HG02943 (cell line): Measurements from ENCODE around the gene CCDC9.
"Not testable (repeated sequence)": the region's sequence is repeated elsewhere in the genome, so short reads cannot be mapped to it uniquely, and the experiment has no call there.

Experiments
- ATAC-seq: cut with Tn5 transposase; IDR thresholded peaks from one replicate; pipeline ENCODE4 v1.9.1; 2021; ENCODE audit warnings: mild to moderate bottlenecking, low read depth, moderate library complexity; ENCODE audit not compliant: unreplicated experiment

CCDC9 gene

DNA sequence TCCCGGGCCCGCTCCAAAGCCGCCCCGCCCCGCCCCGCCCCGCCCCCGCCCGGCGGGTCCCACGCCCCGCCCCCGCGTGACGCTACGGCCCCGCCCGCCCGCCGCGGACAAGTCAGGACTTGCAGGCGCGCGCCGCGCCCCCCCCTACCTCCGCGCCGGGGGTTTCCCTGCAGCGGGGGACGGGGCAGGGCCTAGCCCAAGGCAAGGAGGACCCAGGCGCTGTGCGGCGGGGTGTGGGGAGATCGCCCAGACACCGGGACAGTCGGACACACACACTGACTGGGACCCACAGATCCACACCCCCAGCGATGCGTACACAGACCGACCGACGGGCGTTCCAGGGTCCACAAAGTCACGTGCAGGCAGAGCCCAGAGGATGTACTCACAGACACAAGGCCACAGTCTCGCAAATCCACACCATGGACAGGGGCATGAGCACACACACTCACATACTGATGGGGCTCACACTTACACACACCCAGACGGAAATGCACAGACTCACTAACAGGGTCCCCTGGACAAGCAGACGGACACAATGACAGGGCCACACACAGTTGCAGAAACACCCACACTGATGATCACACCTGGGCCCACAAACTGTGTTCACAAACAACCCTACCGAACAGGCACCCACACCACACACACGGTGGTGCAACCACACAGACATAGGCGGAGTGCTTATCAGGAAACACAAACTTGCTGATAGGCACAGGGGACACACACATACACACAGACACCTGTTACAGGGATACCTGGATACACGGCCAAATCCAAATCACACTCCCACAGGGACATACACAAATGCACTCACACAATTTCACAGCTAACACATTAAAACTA lies 24.9 kb upstream of the CCDC9 start:
- peak; percentile 25 for ATAC-seq

DNA sequence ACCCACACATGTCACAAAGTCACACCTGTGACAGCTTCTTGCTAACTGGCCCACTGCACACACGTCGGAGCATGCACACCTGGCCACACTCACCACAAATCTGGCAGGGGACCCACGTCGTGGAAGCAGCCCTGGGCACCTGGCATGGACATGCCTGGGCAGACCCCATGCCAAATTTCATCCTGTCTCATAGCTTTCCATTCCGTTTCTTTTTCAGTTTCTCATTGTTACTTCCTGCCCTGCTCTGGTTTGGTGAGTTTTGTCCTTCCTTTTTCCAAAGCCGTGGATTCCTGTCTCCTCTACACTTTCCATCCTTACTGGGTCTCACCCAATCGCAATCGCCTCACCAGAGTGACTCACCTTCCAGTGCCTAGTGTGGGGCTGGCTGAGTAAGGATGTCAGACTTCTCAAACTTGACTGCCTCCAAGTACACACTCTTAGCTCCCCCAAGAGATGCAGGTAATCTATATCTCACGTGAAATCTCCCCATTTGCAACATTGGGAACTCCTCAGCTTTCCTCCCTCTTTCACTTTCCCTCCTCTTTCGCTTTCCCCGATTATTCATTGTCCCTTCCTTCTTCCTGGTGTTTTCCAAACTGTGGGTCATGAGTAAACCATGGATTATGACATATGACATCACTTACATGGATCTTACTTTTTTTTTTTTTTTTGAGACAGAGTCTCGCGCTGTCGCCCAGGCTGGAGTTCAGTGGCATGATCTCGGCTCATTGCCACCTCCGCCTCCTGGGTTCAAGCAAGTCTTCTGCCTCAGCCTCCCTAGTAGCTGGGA lies 23.7 kb upstream of the CCDC9 start:
- no peak for ATAC-seq

DNA sequence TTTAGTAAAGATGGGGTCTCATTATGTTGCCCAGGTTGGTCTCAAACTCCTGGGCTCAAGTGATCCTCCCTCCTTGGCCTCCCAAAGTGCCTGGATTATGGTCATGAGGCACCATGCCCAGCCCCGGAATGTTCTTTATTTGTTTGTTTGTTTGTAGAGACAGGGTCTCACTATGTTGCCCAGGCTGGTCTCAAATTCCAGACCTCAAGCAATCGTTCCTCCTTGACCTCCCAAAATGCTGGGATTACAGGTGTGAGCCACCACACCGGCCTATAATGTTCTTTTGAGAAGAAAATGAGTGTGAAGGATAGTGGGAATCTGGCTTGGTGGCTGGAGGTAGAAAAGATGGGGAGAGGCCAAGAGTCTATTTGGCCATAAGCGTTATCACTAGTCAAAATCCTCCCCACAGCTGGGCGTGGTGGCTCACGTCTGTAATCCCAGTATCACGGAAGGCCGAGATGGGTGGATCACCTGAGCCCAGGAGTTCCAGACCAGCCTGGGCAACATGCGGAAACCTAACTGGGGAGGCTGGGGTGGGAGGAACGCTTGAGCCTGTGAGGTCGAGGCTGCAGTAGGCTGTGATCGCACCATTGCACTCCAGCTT lies 20.2 kb upstream of the CCDC9 start:
- no peak for ATAC-seq

DNA sequence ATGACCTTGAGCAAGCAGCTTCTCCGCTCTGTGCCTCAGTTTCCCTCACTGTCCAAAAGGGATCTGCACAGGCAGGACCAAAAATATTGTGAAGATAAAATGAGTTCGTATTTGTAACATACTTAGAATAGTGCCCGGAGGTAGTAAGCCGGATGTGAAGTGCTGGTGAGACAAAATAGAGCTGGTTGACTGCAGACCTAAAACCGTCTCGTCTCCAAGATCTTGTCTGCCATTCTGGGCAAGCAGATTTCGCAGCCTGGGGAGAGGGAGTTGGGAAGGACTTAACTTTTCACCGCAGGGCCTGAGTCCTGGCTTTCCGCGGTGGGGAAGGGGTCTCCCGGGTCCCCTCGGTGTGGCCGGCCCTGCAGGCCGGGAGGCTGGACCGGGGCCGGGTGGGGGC lies 17.2 kb upstream of the CCDC9 start:
- no peak for ATAC-seq

DNA sequence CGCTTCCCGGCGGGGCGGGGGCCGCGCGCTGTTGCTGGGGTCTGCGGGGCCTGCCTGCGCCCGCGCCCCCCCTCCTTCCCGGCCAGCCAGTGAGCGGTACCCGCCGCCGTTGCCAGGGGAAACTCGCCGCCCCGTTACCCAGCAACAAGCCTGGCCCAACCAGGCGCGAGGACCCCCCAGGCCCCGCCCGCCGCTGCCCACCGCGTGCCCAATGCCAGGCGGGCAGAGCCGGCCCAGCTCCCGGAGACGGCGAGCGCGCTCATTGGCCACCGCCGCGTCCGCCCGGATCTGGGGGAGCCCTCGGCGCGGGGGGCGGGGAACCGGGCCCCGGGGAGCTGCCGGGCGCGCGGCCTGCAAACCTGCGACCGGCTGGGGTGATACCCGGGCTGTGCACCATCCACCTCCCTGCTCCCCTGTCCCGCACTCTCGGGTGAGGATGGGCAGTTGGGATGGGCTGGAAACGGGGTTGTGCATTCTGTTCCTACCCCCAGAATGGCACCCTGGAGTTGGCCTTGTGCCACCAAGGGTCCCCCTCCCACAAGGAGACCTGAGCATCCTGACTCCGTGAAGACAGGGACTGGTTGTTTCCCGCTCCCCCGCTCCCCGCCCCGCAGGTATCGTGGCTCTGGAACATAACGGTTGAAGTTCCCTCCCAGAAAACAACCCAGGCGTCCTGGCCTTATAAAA lies 16.6 kb upstream of the CCDC9 start:
- no peak for ATAC-seq

DNA sequence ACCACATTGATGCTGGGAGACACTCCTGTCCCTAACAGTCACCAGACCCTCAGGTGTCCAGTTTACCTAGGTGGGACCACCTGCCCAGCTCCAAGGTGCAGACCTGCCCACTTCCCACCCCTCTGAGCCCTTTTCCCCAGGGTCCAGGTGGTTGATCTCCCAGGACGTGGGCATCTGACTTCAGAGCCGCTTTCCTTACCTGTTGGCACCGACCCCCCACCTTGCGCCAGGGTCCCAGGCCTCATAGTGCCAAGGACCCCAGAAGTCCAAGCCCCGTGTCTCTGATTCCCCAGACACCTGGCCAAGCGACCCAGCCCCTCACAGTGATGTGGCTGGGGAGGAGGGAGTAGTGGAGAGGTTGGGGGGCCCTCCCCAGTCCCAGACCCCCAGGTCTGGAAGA lies 15.8 kb upstream of the CCDC9 start:
- no peak for ATAC-seq

DNA sequence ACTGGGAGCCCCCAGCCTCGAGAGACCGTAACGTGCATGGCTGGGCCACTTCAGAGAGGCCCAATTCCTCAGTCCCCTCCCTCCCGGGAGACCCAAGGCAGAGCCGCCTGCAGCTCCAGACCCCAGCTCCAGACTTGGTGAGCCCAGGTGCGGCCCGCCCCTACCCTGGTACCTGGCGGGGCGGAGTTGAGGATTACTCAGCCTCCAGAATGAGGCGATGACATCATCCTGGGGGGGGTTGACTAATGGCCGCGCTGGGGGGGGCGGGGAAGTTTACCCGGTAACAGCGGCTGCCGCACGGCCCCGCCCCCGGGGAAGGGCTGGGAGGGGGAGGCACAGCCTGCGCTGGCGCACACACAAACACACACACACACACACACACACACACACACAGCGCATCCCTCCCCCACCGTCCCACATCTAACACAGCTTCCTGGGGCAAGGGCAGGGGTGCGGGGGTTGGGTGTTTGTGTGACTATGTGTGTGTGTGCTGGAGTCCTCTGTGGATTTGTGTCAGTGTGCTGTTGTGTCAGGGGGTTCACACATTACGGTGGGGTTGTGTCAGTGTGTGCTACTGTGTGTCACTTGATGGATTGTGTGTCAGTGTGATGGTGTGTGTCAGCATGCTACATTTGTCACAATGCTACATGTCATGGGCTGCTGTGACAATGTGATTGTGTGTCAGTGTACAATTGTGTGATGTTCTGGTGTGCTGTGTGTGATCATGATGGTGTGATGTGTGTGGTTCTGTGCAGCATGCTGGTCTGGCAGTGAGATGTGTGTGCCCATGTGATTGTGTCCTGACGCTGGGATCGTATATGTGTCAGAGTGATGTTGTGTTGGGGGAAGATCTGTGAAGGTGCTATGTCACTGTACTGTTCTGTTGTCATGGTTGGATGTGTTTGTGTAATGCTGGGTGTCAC lies 15.1 kb upstream of the CCDC9 start:
- ATAC-seq: no peak

DNA sequence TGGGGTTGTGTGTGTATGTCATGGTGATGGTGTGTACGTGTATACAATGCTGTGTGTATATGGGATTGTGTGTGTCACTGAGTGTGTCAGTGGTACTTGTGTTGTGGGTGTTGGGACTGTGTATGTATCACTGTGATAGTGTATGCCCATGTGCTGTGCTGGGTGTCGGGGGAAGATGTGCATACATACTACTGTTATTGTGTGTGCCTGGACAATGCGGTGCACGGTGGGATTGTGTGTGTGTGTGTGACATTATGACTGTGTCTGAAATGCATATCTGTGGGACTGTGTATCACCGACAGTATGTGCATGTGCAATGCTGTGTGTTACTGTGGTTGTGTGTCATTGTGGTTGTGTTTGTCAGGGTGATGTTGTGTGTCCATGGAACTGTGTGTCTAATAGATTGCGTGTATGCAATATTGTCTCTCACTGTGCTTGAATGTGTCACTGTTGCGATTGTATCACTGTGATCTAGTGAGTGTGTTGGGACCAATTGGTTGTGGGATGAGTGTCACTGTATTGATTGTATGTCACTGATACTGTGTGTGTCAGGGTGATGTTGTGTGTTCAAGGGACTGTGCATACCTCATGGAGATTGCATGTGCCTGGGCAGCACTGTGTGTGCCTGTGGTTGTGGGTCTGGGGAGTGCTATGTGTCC lies 14.3 kb upstream of the CCDC9 start:
- no peak for ATAC-seq

DNA sequence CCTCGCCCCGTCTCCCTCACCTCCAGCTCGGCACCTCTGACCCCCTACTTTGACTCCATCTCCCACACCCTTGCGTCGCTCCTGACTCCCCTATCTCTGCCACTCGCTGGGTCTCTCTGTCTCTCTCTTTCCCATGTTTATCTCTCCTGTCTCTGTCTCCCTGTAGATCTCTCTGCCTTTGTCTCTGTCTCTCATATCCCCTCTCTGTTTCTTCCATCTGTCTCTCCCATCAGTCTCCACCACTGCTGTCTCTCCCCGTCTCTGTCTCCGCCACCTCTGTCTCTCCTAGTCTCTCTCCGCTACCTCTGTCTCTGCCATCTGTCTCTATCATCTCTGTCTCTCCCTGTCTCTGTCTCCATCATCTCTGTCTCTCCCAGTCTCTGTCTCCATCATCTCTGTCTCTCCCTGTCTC lies 13.0 kb upstream of the CCDC9 start:
- ATAC-seq: no peak

DNA sequence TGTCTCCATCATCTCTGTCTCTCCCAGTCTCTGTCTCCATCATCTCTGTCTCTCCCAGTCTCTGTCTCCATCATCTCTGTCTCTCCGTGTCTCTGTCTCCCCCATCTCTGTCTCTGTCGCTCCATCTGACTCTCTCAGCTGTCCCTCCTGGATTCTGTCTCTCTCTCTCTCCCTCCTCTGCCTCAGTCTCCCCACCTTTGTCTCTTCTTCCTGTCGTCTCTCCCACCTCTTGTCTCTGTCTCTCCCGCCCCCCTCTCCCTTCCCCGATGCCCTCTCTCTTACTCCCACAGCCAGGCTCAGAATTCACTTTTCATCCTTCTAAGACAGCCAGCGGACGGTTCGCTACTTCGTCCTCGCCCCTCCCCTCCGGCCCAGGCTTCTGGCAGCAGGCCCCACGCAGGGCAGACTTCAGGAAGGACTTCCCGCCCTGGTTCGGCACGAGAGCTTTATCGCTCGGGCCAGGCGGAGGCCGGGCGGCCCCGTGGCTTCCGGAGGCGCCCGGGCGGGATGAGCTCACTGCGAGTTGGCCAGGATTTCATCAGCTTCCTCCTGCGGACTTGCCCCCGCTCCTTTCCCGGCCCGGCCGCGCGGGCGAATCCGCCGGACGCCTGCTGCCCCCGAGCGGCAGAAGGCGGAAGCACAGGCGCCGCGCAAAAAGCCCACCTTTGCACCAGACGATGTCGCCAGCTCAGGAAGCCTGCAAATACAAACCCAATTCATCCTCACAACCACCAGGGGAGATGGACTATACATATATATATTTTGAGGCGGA lies 12.4 kb upstream of the CCDC9 start:
- ATAC-seq: no peak

DNA sequence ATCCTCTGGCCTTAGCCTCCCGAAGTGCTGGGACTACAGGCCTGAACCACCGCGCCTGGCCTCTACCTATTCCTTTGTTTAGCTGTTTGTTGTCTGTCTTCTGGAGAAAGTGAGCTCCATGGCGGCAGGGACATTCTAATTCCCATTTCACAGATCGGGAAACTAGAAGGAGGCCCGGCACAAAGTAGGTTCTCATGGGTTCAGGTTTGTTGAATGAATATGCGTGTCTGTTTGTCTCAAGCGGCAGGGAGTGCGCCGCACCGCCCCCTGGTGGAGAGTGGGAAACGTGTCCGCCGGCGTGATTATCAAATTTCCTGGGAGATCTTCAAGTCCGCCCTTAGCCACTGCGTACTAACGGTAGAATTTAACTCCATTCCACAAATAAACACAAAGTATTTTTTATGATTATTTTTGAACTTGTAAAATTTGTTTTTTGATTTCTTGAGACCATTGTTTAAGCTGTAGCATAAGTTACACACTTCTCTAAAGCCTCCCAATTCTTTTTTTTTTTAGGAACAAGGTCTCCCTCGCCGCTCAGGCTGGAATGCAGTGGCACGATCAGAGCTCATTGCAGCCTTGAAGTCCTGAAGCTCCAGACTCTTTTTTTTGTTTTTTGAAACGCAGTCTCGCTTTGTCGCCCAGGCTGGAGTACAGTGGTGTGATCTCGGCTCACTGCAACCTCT lies 8.9 kb upstream of the CCDC9 start:
- ATAC-seq: no peak

DNA sequence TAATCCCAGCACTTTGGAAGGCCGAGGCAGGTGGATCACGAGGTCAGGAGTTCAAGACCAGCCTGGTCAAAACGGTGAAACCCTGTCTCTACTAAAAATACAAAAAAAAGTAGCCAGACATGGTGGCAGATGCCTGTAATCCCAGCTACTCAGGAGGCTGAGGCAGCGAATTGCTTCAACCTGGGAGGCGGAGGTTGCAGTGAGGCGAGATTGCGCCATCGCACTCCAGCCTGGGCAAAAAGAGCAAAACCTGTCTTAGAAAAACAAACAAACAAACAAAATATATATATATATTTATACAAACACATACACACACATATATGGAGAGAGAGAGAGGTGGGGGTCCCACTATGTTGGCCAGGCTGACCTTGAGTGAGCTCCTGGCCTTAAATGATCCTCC lies 3.3 kb upstream of the CCDC9 start:
- ATAC-seq: not testable (repeated sequence)

DNA sequence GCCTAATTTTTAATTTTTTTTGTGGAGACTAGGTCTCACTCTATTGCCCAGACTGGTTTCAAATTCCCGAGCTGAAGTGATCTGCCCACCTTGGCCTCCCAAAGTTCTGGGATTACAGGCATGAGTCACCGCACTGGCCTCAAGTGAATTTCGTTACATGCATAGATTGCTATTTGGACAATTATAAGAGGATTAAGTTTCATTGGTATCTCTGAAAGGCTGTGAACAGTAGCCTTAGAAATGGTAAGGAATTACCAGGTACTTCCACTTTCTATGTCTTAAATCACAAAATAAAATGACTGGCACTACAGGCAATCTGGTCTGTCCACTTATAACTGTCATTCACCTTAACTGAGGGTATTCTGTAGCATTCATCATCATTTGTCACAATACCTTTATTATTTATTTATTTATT lies 2.9 kb upstream of the CCDC9 start:
- no peak for ATAC-seq

DNA sequence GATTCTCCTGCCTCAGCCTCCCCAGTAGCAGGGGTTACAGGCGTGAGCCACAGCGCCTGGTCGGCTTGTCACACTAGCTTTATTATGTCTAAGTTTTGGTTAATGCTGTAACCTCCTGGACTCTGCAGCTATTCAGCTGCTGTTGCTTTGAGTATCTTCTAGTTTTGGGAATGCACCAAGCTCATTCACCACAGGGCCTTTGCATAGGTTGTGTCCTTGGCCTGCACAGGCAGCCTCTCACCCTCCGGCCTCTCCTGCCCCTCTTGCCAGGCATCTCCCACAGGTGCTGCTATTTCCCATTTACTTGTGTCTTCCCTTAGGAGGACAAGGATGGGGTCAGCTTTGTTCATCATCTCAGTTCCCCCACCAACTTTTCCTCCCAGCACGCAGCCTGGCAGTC lies 2.4 kb upstream of the CCDC9 start:
- ATAC-seq: no peak

DNA sequence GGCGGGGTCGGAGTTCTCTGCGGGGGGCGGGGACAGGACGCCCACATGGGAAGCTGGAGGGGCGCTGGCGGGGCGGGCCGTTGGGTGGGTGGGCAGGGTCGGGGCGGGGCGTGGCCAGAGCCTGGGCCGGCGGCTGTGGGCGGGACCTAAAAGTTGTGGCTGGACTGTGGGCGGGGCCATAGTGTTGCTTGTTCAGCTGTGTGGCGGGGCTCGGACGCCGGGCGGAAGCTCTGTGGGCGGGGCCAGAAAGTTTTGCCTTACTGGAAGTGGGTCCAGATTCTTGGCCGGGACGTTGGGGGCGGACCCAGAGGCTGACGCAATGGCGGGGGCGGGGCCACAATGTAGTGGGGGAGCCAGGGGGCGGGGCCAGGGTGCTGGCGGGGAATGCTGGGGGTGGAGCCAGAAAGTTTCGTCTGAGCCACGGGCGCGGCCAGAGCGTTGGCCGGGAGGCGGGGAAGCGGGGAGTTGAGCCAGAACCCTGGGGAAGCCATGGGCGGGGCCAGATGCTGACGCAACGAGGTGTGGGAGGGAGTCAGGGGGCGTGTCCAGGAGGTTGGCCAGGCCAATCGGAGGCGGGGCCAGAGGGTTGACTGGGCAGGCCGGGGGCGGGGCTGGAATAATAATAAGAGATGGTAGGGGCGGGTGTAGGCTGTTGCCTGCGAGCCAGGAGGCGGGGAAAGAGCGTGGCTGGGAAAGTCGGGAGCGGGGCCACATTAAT lies 527 bp downstream of the CCDC9 start:
- peak; percentile 76 for ATAC-seq

DNA sequence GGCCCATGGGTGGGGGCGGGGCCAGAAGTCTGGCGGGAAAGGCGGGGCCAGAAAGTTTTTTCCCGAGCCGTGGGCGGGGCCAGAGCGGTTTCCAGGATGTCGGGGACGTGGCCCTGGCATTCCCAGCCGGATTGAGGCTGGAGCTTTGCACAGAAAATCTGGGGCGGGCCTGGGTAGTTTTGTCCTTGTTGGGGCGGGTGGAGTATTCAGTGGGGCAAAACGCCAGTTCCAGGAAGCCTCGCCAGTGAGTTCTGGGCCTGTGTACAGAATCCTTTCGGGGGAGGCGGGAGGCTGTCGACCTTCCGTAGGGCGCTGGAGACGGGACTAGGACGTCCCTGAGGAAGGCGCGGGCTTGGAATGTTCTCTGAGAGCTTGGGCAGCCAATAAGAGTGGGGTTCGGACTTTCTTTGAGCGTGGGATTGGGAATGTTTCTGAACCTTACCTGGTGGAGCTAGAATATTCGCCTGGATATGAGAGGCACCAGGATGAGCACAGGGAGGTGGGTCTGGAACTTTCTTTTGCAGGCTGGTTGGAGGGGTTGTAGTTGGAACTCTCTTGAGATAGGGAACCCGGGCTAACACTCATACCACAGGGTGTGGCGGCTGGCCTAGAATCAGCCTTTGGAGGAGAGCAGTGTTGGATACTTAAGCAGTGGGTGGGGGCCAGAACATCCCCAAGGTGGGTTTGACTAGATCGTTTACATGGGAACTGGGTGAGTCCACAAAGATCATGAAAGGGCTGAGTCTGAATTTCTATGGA lies 1.3 kb downstream of the CCDC9 start:
- ATAC-seq: peak; percentile 4

DNA sequence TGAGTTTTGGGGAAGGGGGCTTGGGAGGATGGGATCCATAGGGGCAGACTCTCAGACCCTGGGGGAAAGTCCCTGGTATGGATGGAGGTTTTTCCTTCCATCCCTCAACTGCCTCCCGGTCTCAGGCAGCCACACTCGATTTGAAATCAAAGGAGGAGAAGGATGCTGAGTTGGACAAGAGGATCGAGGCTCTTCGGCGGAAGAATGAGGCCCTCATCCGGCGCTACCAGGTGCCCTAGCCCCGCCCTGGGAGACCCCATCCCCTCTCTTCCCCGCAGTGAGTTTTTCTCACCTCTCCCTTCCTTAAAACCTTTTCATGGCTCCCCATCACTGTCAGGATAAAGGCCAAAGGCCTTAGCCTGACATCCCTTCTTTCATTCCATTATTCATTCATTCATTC lies 2.1 kb downstream of the CCDC9 start:
- no peak for ATAC-seq
